Mesendoderm (in vitro differentiated cells): ENCODE data around the gene KIF5A.

ENCODE experiments used
- DNase-seq: peaks from one replicate; pipeline ENCODE4 v3.0.0; 2013
- H2AK5ac ChIP-seq: 2 replicates; pipeline ENCODE4 v1.6.1; 2013; ENCODE audit warnings: low read length, inconsistent platforms
- H2BK120ac ChIP-seq: 2 replicates; pipeline ENCODE4 v1.6.1; 2013; ENCODE audit warnings: low read depth, mild to moderate bottlenecking, low read length, moderate library complexity, mixed read lengths
- H2BK15ac ChIP-seq: replicated peaks from 2 replicates; pipeline ENCODE4 v1.6.1; 2013; ENCODE audit warnings: low read depth, mild to moderate bottlenecking, moderate library complexity
- H2BK5ac ChIP-seq: 2 replicates; pipeline ENCODE4 v1.6.1; 2013; ENCODE audit warnings: low read length, inconsistent platforms
- H3K18ac ChIP-seq: 2 replicates; pipeline ENCODE4 v1.6.1; 2013; ENCODE audit warnings: mild to moderate bottlenecking, low read length, mixed read lengths
- H3K23ac ChIP-seq: one replicate; pipeline ENCODE4 v1.6.1; 2013; ENCODE audit warnings: low read length
- H3K27ac ChIP-seq: 2 replicates; pipeline ENCODE4 v1.5.1; 2013; ENCODE audit warnings: low read depth, mild to moderate bottlenecking, inconsistent platforms, low read length, moderate library complexity
- H3K27me3 ChIP-seq: 2 replicates; pipeline ENCODE4 v1.6.1; 2013; ENCODE audit warnings: low read length, control low read depth, mild to moderate bottlenecking, inconsistent platforms; ENCODE audit not compliant: insufficient read depth, poor library complexity
- H3K36me3 ChIP-seq: 2 replicates; pipeline ENCODE4 v1.6.1; 2013; ENCODE audit warnings: low read length, inconsistent platforms; ENCODE audit not compliant: control insufficient read depth, insufficient read depth
- H3K4ac ChIP-seq: one replicate; pipeline ENCODE4 v1.6.1; 2013; ENCODE audit warnings: low read depth, mild to moderate bottlenecking, low read length, moderate library complexity
- H3K4me1 ChIP-seq: 2 replicates; pipeline ENCODE4 v1.6.1; 2013; ENCODE audit warnings: low read depth, low read length, inconsistent platforms; ENCODE audit not compliant: control insufficient read depth
- H3K4me2 ChIP-seq: 2 replicates; pipeline ENCODE4 v1.6.1; 2013; ENCODE audit warnings: low read length
- H3K4me3 ChIP-seq: 2 replicates; pipeline ENCODE4 v1.5.1; 2013; ENCODE audit warnings: mild to moderate bottlenecking, low read length
- H3K56ac ChIP-seq: one replicate; pipeline ENCODE4 v1.6.1; 2013; ENCODE audit warnings: low read length
- H3K79me1 ChIP-seq: 2 replicates; pipeline ENCODE4 v1.6.1; 2013; ENCODE audit warnings: low read length, inconsistent platforms
- H3K79me2 ChIP-seq: 2 replicates; pipeline ENCODE4 v1.6.1; 2013; ENCODE audit warnings: mild to moderate bottlenecking, low read length; ENCODE audit not compliant: control insufficient read depth, insufficient read depth
- H3K9ac ChIP-seq: 2 replicates; pipeline ENCODE4 v1.6.1; 2013; ENCODE audit warnings: low read length, inconsistent platforms
- H4K5ac ChIP-seq: one replicate; pipeline ENCODE4 v1.6.1; 2013; ENCODE audit warnings: low read length
- H4K8ac ChIP-seq: one replicate; pipeline ENCODE4 v1.6.1; 2013; ENCODE audit warnings: low read depth, mild to moderate bottlenecking, control low read depth, low read length, moderate library complexity
- WGBS: extraction: QIAGEN DNeasy Blood & Tissue Kit; methylation state at CpG from one replicate; pipeline ENCODE4 v1.1.7; 2013; ENCODE audit warnings: low lambda C conversion rate, missing lambda C conversion rate; ENCODE audit not compliant: insufficient coverage; ENCODE audit errors: extremely low coverage; 5-methylcytosine and 5-hydroxymethylcytosine counted together

The KIF5A gene

GRCh38 chr12:57534250-57534649 lies 15.6 kb upstream of the KIF5A start:
- no peak overlapping the region for H2BK5ac ChIP-seq
- no peak overlapping the region for H3K4me2 ChIP-seq
- no peak overlapping the region for H3K23ac ChIP-seq
- H2BK120ac ChIP-seq = no peak overlapping the region
- no peak overlapping the region for H2AK5ac ChIP-seq
- no peaks in the 10 kb centered on the region for H3K27me3 ChIP-seq
- no peak overlapping the region for H3K9ac ChIP-seq
- H3K36me3 ChIP-seq = peaks cover 14% of the 10 kb centered on the region
- H4K5ac ChIP-seq = no peak overlapping the region
- no CpG with 5 or more reads among the region's 5 CpGs for WGBS
- H3K27ac ChIP-seq = no peak overlapping the region
- no peak overlapping the region for H3K56ac ChIP-seq
- no peak overlapping the region for H3K18ac ChIP-seq
- H3K4ac ChIP-seq = no peak overlapping the region
- DNase-seq = no peak
- H3K4me3 ChIP-seq = no peak overlapping the region
- no peaks in the 10 kb centered on the region for H3K4me1 ChIP-seq
- no peak overlapping the region for H2BK15ac ChIP-seq
- no peaks in the 10 kb centered on the region for H3K79me2 ChIP-seq
- H4K8ac ChIP-seq = no peak overlapping the region
- H3K79me1 ChIP-seq = no peaks in the 10 kb centered on the region

DNA sequence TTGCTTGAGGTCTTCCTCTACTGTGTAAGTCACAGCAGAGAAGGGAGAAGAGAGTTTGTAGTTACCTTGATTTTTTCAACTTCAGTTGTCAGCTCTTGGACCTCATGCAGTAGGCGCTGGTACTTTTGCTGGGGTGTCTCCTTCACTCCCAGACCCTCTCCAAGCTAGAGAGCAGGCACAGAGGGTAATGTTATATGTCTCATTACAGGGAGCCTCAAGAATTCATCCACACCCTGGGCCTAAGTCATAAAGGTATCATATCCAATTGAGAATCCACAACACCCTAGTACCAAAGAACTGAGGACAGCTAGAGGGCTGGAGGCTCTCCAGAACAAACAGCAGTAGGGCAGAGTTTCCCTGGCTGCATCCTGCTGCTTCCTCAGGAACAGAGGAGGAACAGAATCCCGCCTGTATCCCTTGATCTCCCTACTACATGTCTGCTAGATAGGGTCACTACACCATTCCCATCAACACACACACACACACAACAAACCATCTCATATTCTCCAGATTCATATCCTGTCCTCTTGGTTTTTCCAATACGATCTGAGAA lies 14.8 kb upstream of the KIF5A start:
- Histone ChIP-seq H4K8ac (no peak overlapping the region), H2AK5ac (no peak overlapping the region), H3K18ac (no peak overlapping the region), H3K79me1 (no peaks in the 10 kb centered on the region), H3K36me3 (peaks cover 14% of the 10 kb centered on the region), H3K4me3 (no peak overlapping the region), H3K23ac (no peak overlapping the region), H2BK15ac (no peak overlapping the region), H3K79me2 (no peaks in the 10 kb centered on the region), H2BK120ac (no peak overlapping the region), H3K56ac (no peak overlapping the region), H3K4me1 (no peaks in the 10 kb centered on the region), H3K27ac (no peak overlapping the region), H3K27me3 (no peaks in the 10 kb centered on the region), H3K9ac (no peak overlapping the region), H4K5ac (no peak overlapping the region), H3K4me2 (no peak overlapping the region), H2BK5ac (no peak overlapping the region), H3K4ac (no peak overlapping the region)
- DNase-seq = no peak
- WGBS = no CpG with 5 or more reads among the region's 3 CpGs

- Histone ChIP-seq H3K79me2 (no peaks in the 10 kb centered on the region), H3K4me3 (no peak overlapping the region), H3K27me3 (no peaks in the 10 kb centered on the region), H3K4me1 (no peaks in the 10 kb centered on the region), H3K4ac (no peak overlapping the region), H2BK15ac (no peak overlapping the region), H3K27ac (no peak overlapping the region), H3K9ac (no peak overlapping the region), H3K36me3 (peaks cover 11% of the 10 kb centered on the region), H4K8ac (no peak overlapping the region), H2AK5ac (no peak overlapping the region), H3K18ac (no peak overlapping the region), H3K56ac (no peak overlapping the region), H4K5ac (no peak overlapping the region), H3K23ac (no peak overlapping the region), H3K79me1 (no peaks in the 10 kb centered on the region), H3K4me2 (no peak overlapping the region), H2BK5ac (no peak overlapping the region), H2BK120ac (no peak overlapping the region)
- no peak for DNase-seq
- WGBS = no CpG with 5 or more reads among the region's 6 CpGs
These were observed 13.9 kb upstream of the KIF5A start for GRCh38 chr12:57535764-57536596.

DNA sequence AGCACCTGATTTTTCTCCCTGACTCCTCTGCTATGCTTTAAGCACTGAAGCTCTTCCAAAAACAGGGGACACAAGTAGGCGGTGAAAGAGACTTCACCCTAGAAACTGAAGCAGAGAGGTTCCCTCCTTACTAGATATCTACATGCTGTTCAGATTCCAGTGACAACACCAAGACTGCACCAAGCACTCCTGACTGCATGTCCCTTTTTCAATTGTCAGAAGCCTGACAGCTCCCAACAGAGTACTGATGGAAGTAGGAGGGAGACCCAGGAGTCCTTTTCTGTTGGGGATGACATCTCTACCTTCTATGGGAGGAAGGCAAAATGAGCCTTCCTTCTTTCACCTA lies 13.3 kb upstream of the KIF5A start:
- Histone ChIP-seq H2BK15ac (no peak overlapping the region), H3K79me1 (no peaks in the 10 kb centered on the region), H3K4me2 (no peak overlapping the region), H3K18ac (no peak overlapping the region), H3K4me3 (no peak overlapping the region), H3K27me3 (no peaks in the 10 kb centered on the region), H4K8ac (no peak overlapping the region), H2BK5ac (no peak overlapping the region), H3K9ac (no peak overlapping the region), H3K79me2 (no peaks in the 10 kb centered on the region), H3K4me1 (no peaks in the 10 kb centered on the region), H2AK5ac (no peak overlapping the region), H3K4ac (no peak overlapping the region), H3K56ac (no peak overlapping the region), H2BK120ac (no peak overlapping the region), H4K5ac (no peak overlapping the region), H3K27ac (no peak overlapping the region), H3K23ac (no peak overlapping the region), H3K36me3 (peaks cover 12% of the 10 kb centered on the region)
- no peak for DNase-seq
- no CpG with 5 or more reads among the region's 1 CpG for WGBS

DNA sequence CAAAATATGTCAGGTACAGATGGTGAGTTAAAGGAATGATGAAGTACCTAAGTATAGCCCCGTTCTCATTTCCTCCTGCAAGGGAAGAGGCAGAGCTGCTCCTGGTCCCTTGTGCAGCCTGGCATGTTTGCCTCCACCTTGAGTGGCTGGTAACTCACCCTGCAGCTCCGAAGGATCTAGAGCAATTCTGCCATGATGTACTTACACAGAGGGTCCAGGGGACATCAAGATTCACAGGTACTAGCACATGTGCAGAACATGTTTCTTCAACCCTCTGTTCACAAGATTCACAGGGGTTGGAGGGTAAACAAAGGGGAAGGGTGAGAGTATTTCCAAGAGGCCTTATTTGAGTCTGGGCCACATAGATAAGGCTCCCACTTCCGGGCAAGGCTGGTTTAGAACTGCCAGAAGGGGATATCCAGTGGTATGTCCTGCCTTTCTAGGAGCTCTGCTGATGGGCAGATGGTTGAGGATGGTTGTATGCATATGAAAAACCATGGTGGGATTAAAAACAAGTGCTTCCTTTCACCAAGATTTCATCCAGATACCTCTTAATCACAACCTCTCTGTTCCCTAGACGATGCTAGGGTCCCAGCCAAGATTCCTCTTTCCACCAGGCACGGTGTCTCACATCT lies 10.6 kb upstream of the KIF5A start:
- H2BK15ac ChIP-seq = no peak overlapping the region
- no peak overlapping the region for H4K5ac ChIP-seq
- H3K23ac ChIP-seq = no peak overlapping the region
- no peak overlapping the region for H2BK120ac ChIP-seq
- no peak overlapping the region for H3K4me3 ChIP-seq
- no peaks in the 10 kb centered on the region for H3K27me3 ChIP-seq
- H3K56ac ChIP-seq = no peak overlapping the region
- no peak overlapping the region for H3K4me2 ChIP-seq
- H3K79me2 ChIP-seq = no peaks in the 10 kb centered on the region
- H2BK5ac ChIP-seq = no peak overlapping the region
- H3K27ac ChIP-seq = no peak overlapping the region
- H4K8ac ChIP-seq = no peak overlapping the region
- H3K4me1 ChIP-seq = no peaks in the 10 kb centered on the region
- peaks cover 10% of the 10 kb centered on the region for H3K36me3 ChIP-seq
- WGBS = no CpG with 5 or more reads among the region's 5 CpGs
- H2AK5ac ChIP-seq = no peak overlapping the region
- no peak overlapping the region for H3K18ac ChIP-seq
- H3K4ac ChIP-seq = no peak overlapping the region
- DNase-seq = no peak
- H3K9ac ChIP-seq = no peak overlapping the region
- H3K79me1 ChIP-seq = no peaks in the 10 kb centered on the region
